Ecto neural progenitor cell (in vitro differentiated cells): ENCODE results near the gene RHEBL1.

Experiments
- DNase-seq: peaks from one replicate; pipeline ENCODE4 v3.0.0-alpha.2; 2018; ENCODE audit warnings: low spot score

Gene RHEBL1

GRCh38 chr12:49069507-49070346, at the start of gene RHEBL1:
Gene RHEBL1 (minus strand): TSS chr12:49069979. CDS start chr12:49069785, 194 bp downstream.
- DNase-seq = peak; percentile 99

- no peak for DNase-seq
These were observed 41.4 kb upstream of the RHEBL1 start for GRCh38 chr12:49111206-49111605.

- DNase-seq = peak; percentile 97
These were observed 40.8 kb upstream of the RHEBL1 start, which contains the start of gene LMBR1L for GRCh38 chr12:49110464-49111155. Gene LMBR1L (minus strand): TSS chr12:49110847. CDS start chr12:49110555, 292 bp downstream.

- peak; percentile 75 for DNase-seq
These were observed 40.1 kb upstream of the RHEBL1 start for GRCh38 chr12:49109641-49110463.

GRCh38 chr12:49108958-49109404, 39.2 kb upstream of the RHEBL1 start:
- DNase-seq = no peak

- no peak for DNase-seq
These were observed 35.8 kb upstream of the RHEBL1 start for GRCh38 chr12:49105504-49106084.

- DNase-seq = no peak
These were observed 35.0 kb upstream of the RHEBL1 start for GRCh38 chr12:49104822-49105221.

- DNase-seq = no peak
These were observed 30.6 kb upstream of the RHEBL1 start for GRCh38 chr12:49100380-49100779.

- DNase-seq = no peak
These were observed 28.9 kb upstream of the RHEBL1 start for GRCh38 chr12:49098703-49099102.

GRCh38 chr12:49098035-49098451, 28.3 kb upstream of the RHEBL1 start:
- DNase-seq = peak; percentile 86

- DNase-seq = no peak
These were observed 27.6 kb upstream of the RHEBL1 start for GRCh38 chr12:49097381-49097780.

- no peak for DNase-seq
These were observed 25.2 kb upstream of the RHEBL1 start for GRCh38 chr12:49094975-49095365.

GRCh38 chr12:49094160-49094974, 24.6 kb upstream of the RHEBL1 start, which contains the start of gene DHH:
Gene DHH (minus strand): TSS chr12:49094801. CDS start chr12:49094512, 289 bp downstream.
- DNase-seq = peak; percentile 83

- DNase-seq = peak; percentile 63
These were observed 24.0 kb upstream of the RHEBL1 start for GRCh38 chr12:49093792-49094159.

- no peak for DNase-seq
These were observed 23.1 kb upstream of the RHEBL1 start for GRCh38 chr12:49092816-49093406.

GRCh38 chr12:49092086-49092815, 22.5 kb upstream of the RHEBL1 start:
- peak; percentile 87 for DNase-seq

- no peak for DNase-seq
These were observed 22.0 kb upstream of the RHEBL1 start for GRCh38 chr12:49091836-49092085.

- no peak for DNase-seq
These were observed 21.5 kb upstream of the RHEBL1 start for GRCh38 chr12:49091056-49091835.
